ENCODE results near the gene UGT2A3. TPM values are rescaled to one million over a fixed set of nuclear protein-coding genes. Genes with fewer than 3 reads are reported as not detected.
"Not testable (repeated sequence)": the region's sequence is repeated elsewhere in the genome, so short reads cannot be mapped to it uniquely, and the experiment has no call there.

Gene UGT2A3
- total RNA-seq, 1 donor from 2014 or later = not detected

DNA sequence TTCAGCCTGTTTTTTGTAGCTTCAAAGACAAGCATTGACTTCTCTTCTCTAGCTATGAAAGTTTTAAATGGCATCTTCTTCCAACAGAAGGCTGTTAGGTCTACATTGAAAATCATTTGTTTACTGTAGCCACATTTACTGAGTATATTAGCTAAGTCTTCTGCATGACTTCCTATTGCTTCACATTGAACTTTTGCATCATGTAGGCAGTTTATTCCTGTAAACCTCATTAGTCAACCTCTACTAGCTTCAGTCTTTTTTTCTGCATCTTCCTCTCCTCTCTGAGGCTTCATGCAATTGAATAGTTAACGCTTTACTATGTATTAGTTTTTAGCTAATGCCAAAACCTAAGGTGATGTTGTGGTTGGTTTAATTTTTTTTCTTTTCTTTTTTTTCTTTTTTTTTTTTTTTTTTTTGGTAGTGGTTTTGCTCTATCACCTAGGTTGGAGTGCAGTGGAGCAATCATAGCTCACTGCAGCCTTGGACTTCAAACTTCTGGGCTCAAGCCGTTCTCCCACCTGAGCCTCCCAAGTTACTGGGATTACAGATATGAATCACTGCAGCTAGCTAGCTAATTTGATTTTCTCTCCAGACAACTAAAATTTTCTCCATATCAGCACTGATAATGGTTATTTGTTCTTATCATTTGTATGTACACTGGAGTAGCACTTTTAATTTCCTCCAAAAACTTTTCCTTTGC lies 3.4 kb downstream of the UGT2A3 start:
- Mint-ChIP-seq H3K9me3 (ENCODE audit: unreplicated experiment) (no peaks in the 10 kb centered on the region), H3K4me1 (ENCODE audit: unreplicated experiment) (no peaks in the 10 kb centered on the region), H3K27ac (ENCODE audit: unreplicated experiment) (no peak overlapping the region), H3K36me3 (ENCODE audit: low read depth, unreplicated experiment) (no peaks in the 10 kb centered on the region), H3K4me3 (ENCODE audit: unreplicated experiment) (no peak overlapping the region), H3K27me3 (ENCODE audit: unreplicated experiment) (no peaks in the 10 kb centered on the region)
- no peak for DNase-seq (ENCODE audit: low spot score)
- TF ChIP-seq, protein P1, sequence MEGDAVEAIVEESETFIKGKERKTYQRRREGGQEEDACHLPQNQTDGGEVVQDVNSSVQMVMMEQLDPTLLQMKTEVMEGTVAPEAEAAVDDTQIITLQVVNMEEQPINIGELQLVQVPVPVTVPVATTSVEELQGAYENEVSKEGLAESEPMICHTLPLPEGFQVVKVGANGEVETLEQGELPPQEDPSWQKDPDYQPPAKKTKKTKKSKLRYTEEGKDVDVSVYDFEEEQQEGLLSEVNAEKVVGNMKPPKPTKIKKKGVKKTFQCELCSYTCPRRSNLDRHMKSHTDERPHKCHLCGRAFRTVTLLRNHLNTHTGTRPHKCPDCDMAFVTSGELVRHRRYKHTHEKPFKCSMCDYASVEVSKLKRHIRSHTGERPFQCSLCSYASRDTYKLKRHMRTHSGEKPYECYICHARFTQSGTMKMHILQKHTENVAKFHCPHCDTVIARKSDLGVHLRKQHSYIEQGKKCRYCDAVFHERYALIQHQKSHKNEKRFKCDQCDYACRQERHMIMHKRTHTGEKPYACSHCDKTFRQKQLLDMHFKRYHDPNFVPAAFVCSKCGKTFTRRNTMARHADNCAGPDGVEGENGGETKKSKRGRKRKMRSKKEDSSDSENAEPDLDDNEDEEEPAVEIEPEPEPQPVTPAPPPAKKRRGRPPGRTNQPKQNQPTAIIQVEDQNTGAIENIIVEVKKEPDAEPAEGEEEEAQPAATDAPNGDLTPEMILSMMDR (IDR thresholded peaks at IDR 0.05; ENCODE audit: unreplicated experiment) = no peak

- H3K27me3 Mint-ChIP-seq (ENCODE audit: unreplicated experiment) = no peaks in the 10 kb centered on the region
- no peaks in the 10 kb centered on the region for H3K36me3 Mint-ChIP-seq (ENCODE audit: low read depth, unreplicated experiment)
- TF ChIP-seq, protein P1 (IDR thresholded peaks at IDR 0.05; ENCODE audit: unreplicated experiment) = no peak
- no peak overlapping the region for H3K27ac Mint-ChIP-seq (ENCODE audit: unreplicated experiment)
- H3K4me3 Mint-ChIP-seq (ENCODE audit: unreplicated experiment) = no peak overlapping the region
- no peak for DNase-seq (ENCODE audit: low spot score)
- H3K9me3 Mint-ChIP-seq (ENCODE audit: unreplicated experiment) = no peaks in the 10 kb centered on the region
- no peaks in the 10 kb centered on the region for H3K4me1 Mint-ChIP-seq (ENCODE audit: unreplicated experiment)
Observed at GRCh38 chr4:68929076-68929737, 22.4 kb downstream of the UGT2A3 start.

DNA sequence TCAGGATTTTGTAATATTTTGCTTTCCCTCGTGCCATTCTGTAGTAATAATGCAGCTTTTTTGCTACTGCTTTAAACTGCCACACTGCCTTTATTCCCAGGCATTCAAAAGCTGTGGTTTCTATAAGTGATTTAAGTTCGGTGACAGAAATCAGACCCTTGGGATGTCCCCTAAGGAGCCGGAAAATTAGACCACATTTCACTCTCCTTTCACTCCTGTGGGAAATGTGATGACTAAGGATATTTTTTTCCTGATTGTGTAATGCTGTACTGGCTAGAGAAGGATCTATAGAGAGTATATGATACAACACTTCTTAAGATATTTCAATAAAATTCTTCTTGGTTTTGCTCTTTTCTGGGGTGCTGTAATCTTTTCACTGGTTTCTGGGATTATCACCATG lies 24.4 kb downstream of the UGT2A3 start:
- DNase-seq (ENCODE audit: low spot score) = no peak
- TF ChIP-seq, protein P1 (IDR thresholded peaks at IDR 0.05; ENCODE audit: unreplicated experiment) = no peak
- Mint-ChIP-seq H3K9me3 (ENCODE audit: unreplicated experiment) (no peaks in the 10 kb centered on the region), H3K27me3 (ENCODE audit: unreplicated experiment) (no peaks in the 10 kb centered on the region), H3K4me1 (ENCODE audit: unreplicated experiment) (no peaks in the 10 kb centered on the region), H3K27ac (ENCODE audit: unreplicated experiment) (no peak overlapping the region), H3K36me3 (ENCODE audit: low read depth, unreplicated experiment) (no peaks in the 10 kb centered on the region), H3K4me3 (ENCODE audit: unreplicated experiment) (no peak overlapping the region)

- not testable (repeated sequence) for H3K9me3 Mint-ChIP-seq (ENCODE audit: unreplicated experiment); H3K36me3 Mint-ChIP-seq (ENCODE audit: low read depth, unreplicated experiment); H3K27me3 Mint-ChIP-seq (ENCODE audit: unreplicated experiment); DNase-seq (ENCODE audit: low spot score); H3K27ac Mint-ChIP-seq (ENCODE audit: unreplicated experiment); H3K4me1 Mint-ChIP-seq (ENCODE audit: unreplicated experiment); H3K4me3 Mint-ChIP-seq (ENCODE audit: unreplicated experiment)
Observed at GRCh38 chr4:68922202-68922601, 29.4 kb downstream of the UGT2A3 start.

GRCh38 chr4:68921051-68921450 lies 30.6 kb downstream of the UGT2A3 start:
- no peaks in the 10 kb centered on the region for H3K36me3 Mint-ChIP-seq (ENCODE audit: low read depth, unreplicated experiment)
- H3K27me3 Mint-ChIP-seq (ENCODE audit: unreplicated experiment) = no peaks in the 10 kb centered on the region
- H3K4me3 Mint-ChIP-seq (ENCODE audit: unreplicated experiment) = no peak overlapping the region
- TF ChIP-seq, protein P1 (IDR thresholded peaks at IDR 0.05; ENCODE audit: unreplicated experiment) = no peak
- no peaks in the 10 kb centered on the region for H3K4me1 Mint-ChIP-seq (ENCODE audit: unreplicated experiment)
- no peak overlapping the region for H3K27ac Mint-ChIP-seq (ENCODE audit: unreplicated experiment)
- H3K9me3 Mint-ChIP-seq (ENCODE audit: unreplicated experiment) = no peaks in the 10 kb centered on the region
- DNase-seq (ENCODE audit: low spot score) = no peak

Data from endothelial cell (in vitro differentiated cells).